ENCODE results near the gene POLR1C.

The POLR1C gene

GRCh38 chr6:43489277-43490072, 27.4 kb upstream of the POLR1C start:
- no peaks in the 10 kb centered on the region for H3K9me3 ChIP-seq
- H3K4me1 ChIP-seq, result peaks cover 0 to 24% (median 15%) of the 10 kb centered on the region in 4 donors
- TF ChIP-seq CTCF (IDR thresholded peaks at IDR 0.05), result no peak
- DNase-seq, result no peak
- H3K27me3 ChIP-seq, result no peaks in the 10 kb centered on the region
- intact Hi-C loops (cut with DNase I; ENCODE audit: low total_unique reads), result no loop called here
- no peak overlapping the region for H3K27ac ChIP-seq
- no peak overlapping the region for H3K4me3 ChIP-seq
- peaks cover 3 to 25% (median 9%) of the 10 kb centered on the region in 3 donors for H3K36me3 ChIP-seq

GRCh38 chr6:43490523-43490939, 26.4 kb upstream of the POLR1C start:
- intact Hi-C loops (cut with DNase I; ENCODE audit: low total_unique reads), result no loop called here
- no peak for DNase-seq
- Histone ChIP-seq H3K27me3 (no peaks in the 10 kb centered on the region), H3K27ac (no peak overlapping the region), H3K4me1 (peaks cover 0 to 32% (median 22%) of the 10 kb centered on the region in 4 donors), H3K36me3 (peaks cover 3 to 20% (median 9%) of the 10 kb centered on the region in 3 donors), H3K9me3 (no peaks in the 10 kb centered on the region), H3K4me3 (no peak overlapping the region)
- TF ChIP-seq CTCF (IDR thresholded peaks at IDR 0.05), result no peak

- Histone ChIP-seq H3K27ac (peak overlapping the region; percentile 34 to 37), H3K4me1 (peaks cover 0 to 47% (median 36%) of the 10 kb centered on the region in 4 donors), H3K36me3 (peaks cover 3 to 14% (median 5%) of the 10 kb centered on the region in 3 donors), H3K9me3 (no peaks in the 10 kb centered on the region), H3K27me3 (no peaks in the 10 kb centered on the region), H3K4me3 (no peak overlapping the region)
- peak; percentile 83 to 88 for DNase-seq
- intact Hi-C loops (cut with DNase I; ENCODE audit: low total_unique reads), result no loop called here
- no peak for TF ChIP-seq CTCF (IDR thresholded peaks at IDR 0.05)
Measured at GRCh38 chr6:43491750-43492661, 24.9 kb upstream of the POLR1C start.

GRCh38 chr6:43492673-43493072, 24.2 kb upstream of the POLR1C start:
- Histone ChIP-seq H3K36me3 (peaks cover 4 to 17% (median 5%) of the 10 kb centered on the region in 3 donors), H3K27ac (peak overlapping the region; percentile 34 to 37), H3K9me3 (no peaks in the 10 kb centered on the region), H3K4me3 (no peak overlapping the region), H3K27me3 (no peaks in the 10 kb centered on the region), H3K4me1 (peaks cover 0 to 51% (median 41%) of the 10 kb centered on the region in 4 donors)
- no peak for TF ChIP-seq CTCF (IDR thresholded peaks at IDR 0.05)
- no peak for DNase-seq
- intact Hi-C loops (cut with DNase I; ENCODE audit: low total_unique reads), result no loop called here

GRCh38 chr6:43493230-43493629, 23.7 kb upstream of the POLR1C start:
- Histone ChIP-seq H3K27me3 (no peaks in the 10 kb centered on the region), H3K27ac (no peak overlapping the region), H3K9me3 (no peaks in the 10 kb centered on the region), H3K36me3 (peaks cover 5 to 20% (median 10%) of the 10 kb centered on the region in 3 donors), H3K4me1 (peaks cover 0 to 52% (median 43%) of the 10 kb centered on the region in 4 donors), H3K4me3 (no peak overlapping the region)
- intact Hi-C loops (cut with DNase I; ENCODE audit: low total_unique reads), result no loop called here
- no peak for DNase-seq
- TF ChIP-seq CTCF (IDR thresholded peaks at IDR 0.05), result no peak

Measured in tibial artery (tissue), 4 donors.